ENCODE measurements around the gene ZIC1. TPM values are rescaled to one million over a fixed set of nuclear protein-coding genes. Genes with fewer than 3 reads are reported as not detected.

ZIC1 gene
- total and polyA plus RNA-seq, 2 donors (not counting 1 experiment from before 2014, with no cell fraction given): not detected

- H3K4me3 Mint-ChIP-seq: no peak overlapping the region
- peaks cover 0 to 57% (median 36%) of the 10 kb centered on the region in 4 experiments for H3K27me3 ChIP-seq (replicated peaks in 1 of 4; ENCODE audit: control extremely low read depth in 1 of 4, control insufficient read depth in 3 of 4, insufficient read depth in 4 of 4, low read length in 3 of 4)
- H3K27ac Mint-ChIP-seq: no peak overlapping the region
- TF ChIP-seq EZH2 (IDR thresholded peaks at IDR 0.05; ENCODE audit: borderline replicate concordance, insufficient read depth, low read depth, low read length, poor library complexity, severe bottlenecking): no peak
- H3K9me3 Mint-ChIP-seq (ENCODE audit: insufficient read depth): no peaks in the 10 kb centered on the region
- no peak overlapping the region for H3K4me2 ChIP-seq (replicated peaks; ENCODE audit: low read depth, low read length, poor library complexity, severe bottlenecking)
- H3K4me1 Mint-ChIP-seq: no peaks in the 10 kb centered on the region
- H3K9ac ChIP-seq (ENCODE audit: low read length): no peak overlapping the region
- H3K4me1 ChIP-seq (ENCODE audit: control insufficient read depth in 2 of 2, insufficient read depth in 2 of 2, low read length in 2 of 2): no peaks in the 10 kb centered on the region
- WGBS (ENCODE audit: insufficient coverage): 8% methylated on average over 12 of the region's 23 CpGs
- peaks cover 90% of the 10 kb centered on the region for H3K27me3 Mint-ChIP-seq
- CTCF ChIA-PET: no interaction called here
- intact Hi-C loops (cut with micrococcal nuclease): no loop called here
- POLR2A ChIA-PET: no interaction called here
- no peaks in the 10 kb centered on the region for H3K36me3 ChIP-seq (replicated peaks in 1 of 2; ENCODE audit: control extremely low read depth in 1 of 2, control insufficient read depth in 1 of 2, extremely low read depth in 1 of 2, insufficient read depth in 2 of 2, low read length in 1 of 2)
- no peak overlapping the region for H3K4me3 ChIP-seq (ENCODE audit: control extremely low read depth in 1 of 5, extremely low read depth in 1 of 5, insufficient read depth in 1 of 5, low read depth in 2 of 5, low read length in 4 of 5)
- ATAC-seq (ENCODE audit: low read depth) (no peak), DNase-seq (no peak)
- H3K9me3 ChIP-seq (ENCODE audit: control extremely low read depth in 1 of 3, control insufficient read depth in 2 of 3, insufficient read depth in 1 of 3, low read length in 2 of 3): peaks cover 0 to 35% (median 3%) of the 10 kb centered on the region in 3 donors
- no peak overlapping the region for H3K27ac ChIP-seq (ENCODE audit: low read length in 2 of 2)
- H2AFZ ChIP-seq (ENCODE audit: insufficient read depth, low read depth, low read length, poor library complexity, severe bottlenecking): no peak overlapping the region
- H4K20me1 ChIP-seq (ENCODE audit: control insufficient read depth, insufficient read depth, low read length, poor library complexity, severe bottlenecking): no peaks in the 10 kb centered on the region
- H3K79me2 ChIP-seq (ENCODE audit: control insufficient read depth, insufficient read depth, low read length): no peaks in the 10 kb centered on the region
Measured at GRCh38 chr3:147385059-147386012, 23.8 kb upstream of the ZIC1 start.

DNA sequence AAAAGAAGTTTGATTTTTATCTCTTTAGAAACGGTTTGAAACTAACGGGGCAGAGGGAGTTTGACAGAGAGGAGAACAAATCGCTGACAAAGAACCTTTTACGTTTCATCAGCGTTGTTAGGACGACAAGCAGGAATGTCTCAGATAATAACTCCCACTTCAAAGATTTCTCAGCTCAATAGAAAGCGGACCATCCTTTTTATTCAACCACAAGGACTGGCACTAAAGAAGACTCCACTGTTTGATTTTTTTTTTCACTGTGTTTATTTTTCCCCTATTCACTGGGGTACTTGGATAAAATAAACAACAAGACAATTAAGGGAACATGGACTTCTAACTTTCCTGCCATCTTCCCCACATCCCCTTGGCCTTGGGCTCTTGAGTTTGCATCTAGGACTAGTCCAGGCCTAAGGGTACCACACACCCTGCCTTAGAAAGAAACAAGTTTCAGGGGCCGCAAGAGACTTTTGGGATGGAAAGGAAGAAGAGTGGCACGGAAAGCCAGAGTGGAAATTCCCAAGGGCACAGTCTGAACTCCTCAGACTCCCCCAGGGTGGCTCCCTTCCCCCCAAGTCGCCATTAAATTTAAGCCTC lies 21.8 kb upstream of the ZIC1 start:
- Histone ChIP-seq H4K20me1 (ENCODE audit: control insufficient read depth, insufficient read depth, low read length, poor library complexity, severe bottlenecking) (no peaks in the 10 kb centered on the region), H3K36me3 (replicated peaks in 1 of 2; ENCODE audit: control extremely low read depth in 1 of 2, control insufficient read depth in 1 of 2, extremely low read depth in 1 of 2, insufficient read depth in 2 of 2, low read length in 1 of 2) (no peaks in the 10 kb centered on the region), H3K9ac (ENCODE audit: low read length) (no peak overlapping the region), H3K27ac (ENCODE audit: low read length in 2 of 2) (no peak overlapping the region), H3K27me3 (replicated peaks in 1 of 4; ENCODE audit: control extremely low read depth in 1 of 4, control insufficient read depth in 3 of 4, insufficient read depth in 4 of 4, low read length in 3 of 4) (peaks cover 0 to 67% (median 37%) of the 10 kb centered on the region in 4 experiments), H2AFZ (ENCODE audit: insufficient read depth, low read depth, low read length, poor library complexity, severe bottlenecking) (no peak overlapping the region), H3K4me1 (ENCODE audit: control insufficient read depth in 2 of 2, insufficient read depth in 2 of 2, low read length in 2 of 2) (no peaks in the 10 kb centered on the region), H3K4me3 (ENCODE audit: control extremely low read depth in 1 of 5, extremely low read depth in 1 of 5, insufficient read depth in 1 of 5, low read depth in 2 of 5, low read length in 4 of 5) (no peak overlapping the region), H3K9me3 (ENCODE audit: control extremely low read depth in 1 of 3, control insufficient read depth in 2 of 3, insufficient read depth in 1 of 3, low read length in 2 of 3) (peaks cover 0 to 47% (median 3%) of the 10 kb centered on the region in 3 donors), H3K79me2 (ENCODE audit: control insufficient read depth, insufficient read depth, low read length) (no peaks in the 10 kb centered on the region), H3K4me2 (replicated peaks; ENCODE audit: low read depth, low read length, poor library complexity, severe bottlenecking) (no peak overlapping the region)
- POLR2A ChIA-PET: no interaction called here
- Mint-ChIP-seq H3K9me3 (ENCODE audit: insufficient read depth) (no peaks in the 10 kb centered on the region), H3K4me3 (no peak overlapping the region), H3K27ac (no peak overlapping the region), H3K4me1 (no peaks in the 10 kb centered on the region), H3K27me3 (peaks cover 89% of the 10 kb centered on the region)
- DNase-seq (no peak), ATAC-seq (ENCODE audit: low read depth) (no peak)
- 9% methylated on average over 7 of the region's 10 CpGs for WGBS (ENCODE audit: insufficient coverage)
- intact Hi-C loops (cut with micrococcal nuclease): no loop called here
- CTCF ChIA-PET: no interaction called here
- TF ChIP-seq, protein P1, sequence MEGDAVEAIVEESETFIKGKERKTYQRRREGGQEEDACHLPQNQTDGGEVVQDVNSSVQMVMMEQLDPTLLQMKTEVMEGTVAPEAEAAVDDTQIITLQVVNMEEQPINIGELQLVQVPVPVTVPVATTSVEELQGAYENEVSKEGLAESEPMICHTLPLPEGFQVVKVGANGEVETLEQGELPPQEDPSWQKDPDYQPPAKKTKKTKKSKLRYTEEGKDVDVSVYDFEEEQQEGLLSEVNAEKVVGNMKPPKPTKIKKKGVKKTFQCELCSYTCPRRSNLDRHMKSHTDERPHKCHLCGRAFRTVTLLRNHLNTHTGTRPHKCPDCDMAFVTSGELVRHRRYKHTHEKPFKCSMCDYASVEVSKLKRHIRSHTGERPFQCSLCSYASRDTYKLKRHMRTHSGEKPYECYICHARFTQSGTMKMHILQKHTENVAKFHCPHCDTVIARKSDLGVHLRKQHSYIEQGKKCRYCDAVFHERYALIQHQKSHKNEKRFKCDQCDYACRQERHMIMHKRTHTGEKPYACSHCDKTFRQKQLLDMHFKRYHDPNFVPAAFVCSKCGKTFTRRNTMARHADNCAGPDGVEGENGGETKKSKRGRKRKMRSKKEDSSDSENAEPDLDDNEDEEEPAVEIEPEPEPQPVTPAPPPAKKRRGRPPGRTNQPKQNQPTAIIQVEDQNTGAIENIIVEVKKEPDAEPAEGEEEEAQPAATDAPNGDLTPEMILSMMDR (IDR thresholded peaks at IDR 0.05): no peak
- no peak for TF ChIP-seq EZH2 (IDR thresholded peaks at IDR 0.05; ENCODE audit: borderline replicate concordance, insufficient read depth, low read depth, low read length, poor library complexity, severe bottlenecking)

Data from B cell (primary cell).